T-cell (primary cell): ENCODE data around the gene CLPTM1L. TPM values are rescaled to one million over a fixed set of nuclear protein-coding genes. Genes with fewer than 3 reads are reported as not detected.
"Not testable (repeated sequence)": the region's sequence is repeated elsewhere in the genome, so short reads cannot be mapped to it uniquely, and the experiment has no call there.

Experiments
- ATAC-seq, 4 experiments: fragments of 200-7000 bp in 3 of 4; fragments of 150-1000 bp in 1 of 4; cut with Tn5 transposase; replicated peaks in 1 of 4; 1 replicate in 3 of 4; 2 replicates in 1 of 4; pipeline ENCODE4 v1.10.0; 2021; ENCODE audit warnings: moderate library complexity in 3 of 4, mild to moderate bottlenecking in 2 of 4, moderate number of reproducible peaks in 1 of 4
- CTCF ChIA-PET, 2 donors: fragments of 300-600 bp; sonication (Branson Sonifier 250); formaldehyde crosslinking; loops; one replicate each; lab custom pipeline; 2022; ENCODE audit warnings: antibody characterized with exemption in 2 of 2; lab: Charles Lee
- POLR2A ChIA-PET, 2 donors: fragments of 300-600 bp; sonication (Branson Sonifier 250); formaldehyde crosslinking; loops; one replicate each; lab custom pipeline; 2022; ENCODE audit warnings: antibody characterized with exemption in 2 of 2; lab: Charles Lee
- DNase-seq, 35 experiments: peaks; one replicate each; pipeline versions ENCODE4 v3.0.0 to v3.0.0-alpha.2; 2013 to 2023
- H3K27ac ChIP-seq: one replicate; pipeline ENCODE4 v1.5.1; 2013; ENCODE audit warnings: low read length
- H3K27me3 ChIP-seq, 2 experiments: replicated peaks in 1 of 2; 1 replicate in 1 of 2; 2 replicates in 1 of 2; pipeline versions ENCODE4 v1.6.1 to v1.7.0; 2013; ENCODE audit warnings: low read length in 1 of 2, mixed read lengths in 1 of 2; ENCODE audit not compliant: control insufficient read depth in 2 of 2, insufficient read depth in 2 of 2; ENCODE audit errors: extremely low read depth in 1 of 2
- H3K36me3 ChIP-seq, 2 donors: 1 replicate in 1 of 2; 2 replicates in 1 of 2; pipeline versions ENCODE4 v1.6.1 to v1.7.0; 2013; ENCODE audit warnings: low read length in 1 of 2; ENCODE audit not compliant: control insufficient read depth in 2 of 2, insufficient read depth in 1 of 2; ENCODE audit errors: extremely low read depth in 1 of 2
- H3K4me1 ChIP-seq, 2 experiments: 1 replicate in 1 of 2; 2 replicates in 1 of 2; pipeline versions ENCODE4 v1.6.1 to v1.7.0; 2013; ENCODE audit warnings: low read length in 2 of 2, mixed read lengths in 1 of 2; ENCODE audit not compliant: insufficient read depth in 2 of 2, control insufficient read depth in 1 of 2; ENCODE audit errors: extremely low read depth in 1 of 2
- H3K4me3 ChIP-seq, 2 donors: 1 replicate in 1 of 2; 2 replicates in 1 of 2; pipeline versions ENCODE4 v1.5.1 to v1.7.0; 2013; ENCODE audit warnings: mild to moderate bottlenecking in 2 of 2, low read length in 1 of 2, moderate library complexity in 1 of 2; ENCODE audit not compliant: control insufficient read depth in 1 of 2; ENCODE audit errors: extremely low read depth in 1 of 2
- H3K9me3 ChIP-seq: 2 replicates; pipeline ENCODE4 v1.7.0; 2013
- H3K27ac Mint-ChIP-seq, 2 donors: one replicate each; pipeline ENCODE4 v1.8.0; 2020 to 2021; ENCODE audit warnings: mild to moderate bottlenecking in 2 of 2, mixed read lengths in 2 of 2
- H3K27me3 Mint-ChIP-seq, 2 donors: one replicate each; pipeline ENCODE4 v1.8.0; 2021 to 2022; ENCODE audit warnings: mixed read lengths in 2 of 2
- H3K36me3 Mint-ChIP-seq: one replicate; pipeline ENCODE4 v1.8.0; 2021; ENCODE audit warnings: mixed read lengths
- H3K4me1 Mint-ChIP-seq, 3 donors: one replicate each; pipeline ENCODE4 v1.8.0; 2020 to 2022; ENCODE audit warnings: mixed read lengths in 3 of 3, mild to moderate bottlenecking in 1 of 3
- H3K4me3 Mint-ChIP-seq, 3 donors: one replicate each; pipeline ENCODE4 v1.8.0; 2020 to 2022; ENCODE audit warnings: mild to moderate bottlenecking in 3 of 3, mixed read lengths in 3 of 3, moderate library complexity in 3 of 3
- H3K9me3 Mint-ChIP-seq, 3 donors: one replicate each; pipeline ENCODE4 v1.8.0; 2020 to 2022; ENCODE audit warnings: mixed read lengths in 3 of 3
- WGBS: methylation state at CpG from one replicate; pipeline ENCODE4 v1.1.5; 2013; ENCODE audit warnings: missing lambda C conversion rate; ENCODE audit not compliant: insufficient coverage; 5-methylcytosine and 5-hydroxymethylcytosine counted together
- total RNA-seq, 35 experiments: library from RNA in 6 of 35; stranded (reverse) in 6 of 35; fragments of 120-200 nt in 1 of 35; gene quantifications; one replicate each; pipeline versions ENCODE4 v1.2.1 to v1.2.4 and lab custom pipeline; 2013 to 2026

The CLPTM1L gene
- total RNA-seq, 5 donors from 2014 or later (not counting 1 experiment from before 2014, with no cell fraction given), result 70.9 to 91.0 (median 82.1) TPM

GRCh38 chr5:1336749-1337488 lies 8.0 kb downstream of the CLPTM1L start:
- no peaks in the 10 kb centered on the region for H3K9me3 Mint-ChIP-seq
- H3K4me1 Mint-ChIP-seq, result peaks cover 20 to 28% (median 27%) of the 10 kb centered on the region in 3 donors
- peak overlapping the region in 1 of 2 donors; percentile 48 for H3K27ac Mint-ChIP-seq
- DNase-seq (no peak), ATAC-seq (no peak)
- H3K4me3 Mint-ChIP-seq, result peak overlapping the region in 1 of 3 donors; percentile 36
- ChIA-PET CTCF (no interaction called here), POLR2A (no interaction called here)
- H3K4me1 ChIP-seq, result peaks cover 2 to 24% of the 10 kb centered on the region in 2 experiments
- no peaks in the 10 kb centered on the region for H3K9me3 ChIP-seq
- WGBS, result 94% methylated on average over 12 of the region's 22 CpGs
- peaks cover 31 to 93% of the 10 kb centered on the region in 2 donors for H3K36me3 ChIP-seq
- no peak overlapping the region for H3K4me3 ChIP-seq
- H3K27me3 ChIP-seq, result peaks cover 0 to 2% of the 10 kb centered on the region in 2 experiments
- H3K27me3 Mint-ChIP-seq, result no peaks in the 10 kb centered on the region
- H3K36me3 Mint-ChIP-seq, result peaks cover 41% of the 10 kb centered on the region
- no peak overlapping the region for H3K27ac ChIP-seq

DNA sequence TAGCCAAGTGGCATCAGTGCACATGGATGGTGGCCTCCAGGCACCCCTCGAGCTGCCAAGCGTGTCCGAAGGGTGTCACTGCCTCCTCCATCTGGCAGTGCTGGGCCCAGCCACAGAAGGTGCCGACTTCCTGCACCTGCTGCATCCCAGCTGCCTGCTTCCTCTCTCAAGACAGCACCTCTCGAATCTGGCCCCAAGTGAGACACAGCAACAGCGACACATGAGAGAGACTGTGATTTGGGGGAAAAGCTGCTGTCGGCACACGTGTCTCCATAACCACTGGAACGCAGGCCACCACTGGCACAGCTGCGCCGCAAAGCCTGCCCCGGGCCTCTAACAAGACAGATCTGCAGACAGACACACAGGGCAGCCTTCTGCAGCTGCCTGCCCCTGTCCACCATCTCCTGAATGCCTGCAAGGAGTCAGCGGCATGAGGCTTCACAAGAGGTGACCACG lies 8.8 kb downstream of the CLPTM1L start:
- 66% methylated on average over 13 of the region's 14 CpGs for WGBS
- Histone ChIP-seq H3K27ac (no peak overlapping the region), H3K4me3 (no peak overlapping the region), H3K9me3 (no peaks in the 10 kb centered on the region), H3K27me3 (peaks cover 0 to 2% of the 10 kb centered on the region in 2 experiments), H3K4me1 (peaks cover 2 to 20% of the 10 kb centered on the region in 2 experiments), H3K36me3 (peaks cover 34 to 92% of the 10 kb centered on the region in 2 donors)
- POLR2A ChIA-PET, result no interaction called here
- H3K27me3 Mint-ChIP-seq, result no peaks in the 10 kb centered on the region
- no peaks in the 10 kb centered on the region for H3K9me3 Mint-ChIP-seq
- H3K4me3 Mint-ChIP-seq, result peak overlapping the region in 1 of 3 donors; percentile 36
- peaks cover 13 to 24% (median 19%) of the 10 kb centered on the region in 3 donors for H3K4me1 Mint-ChIP-seq
- H3K27ac Mint-ChIP-seq, result no peak overlapping the region
- ATAC-seq (peak in 1 of 4 experiments; percentile 31), DNase-seq (no peak)
- CTCF ChIA-PET, result no interaction called here
- H3K36me3 Mint-ChIP-seq, result peaks cover 37% of the 10 kb centered on the region

DNA sequence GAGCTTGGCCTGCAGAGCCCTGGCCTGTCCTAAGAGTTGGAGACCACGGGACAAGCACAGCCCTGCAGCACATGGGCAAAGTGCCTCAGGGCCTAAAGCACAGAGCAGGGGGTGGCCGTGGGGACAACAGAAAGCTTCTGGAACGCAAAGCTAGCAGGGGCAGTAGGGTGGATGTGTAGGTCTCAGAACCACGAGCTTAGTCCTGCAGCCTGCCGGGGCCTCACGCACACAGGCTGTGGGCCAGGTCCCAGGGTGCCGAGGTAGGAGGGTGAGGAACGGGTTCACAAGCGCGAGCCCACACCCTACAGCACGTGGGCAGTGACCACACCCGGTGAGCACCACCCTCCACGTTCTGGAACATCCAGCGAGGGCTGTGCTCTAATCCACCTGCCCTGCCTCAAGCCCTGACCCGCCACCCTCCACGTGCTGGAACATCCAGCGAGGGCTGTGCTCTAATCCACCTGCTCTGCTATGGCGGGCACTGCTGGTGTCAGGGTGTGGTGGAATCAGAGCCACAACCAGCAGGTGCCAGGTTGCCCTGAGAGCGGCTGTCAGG lies 9.3 kb downstream of the CLPTM1L start:
- Histone ChIP-seq H3K27ac (no peak overlapping the region), H3K4me3 (no peak overlapping the region), H3K36me3 (peaks cover 34 to 92% of the 10 kb centered on the region in 2 donors), H3K4me1 (peaks cover 2 to 19% of the 10 kb centered on the region in 2 experiments), H3K27me3 (peaks cover 0 to 2% of the 10 kb centered on the region in 2 experiments), H3K9me3 (no peaks in the 10 kb centered on the region)
- no peaks in the 10 kb centered on the region for H3K27me3 Mint-ChIP-seq
- no peak for DNase-seq
- no peaks in the 10 kb centered on the region for H3K9me3 Mint-ChIP-seq
- ChIA-PET CTCF (no interaction called here), POLR2A (interaction anchor here in 1 of 2 donors (0.5 kb wide), 1 partner anchor 208 kb away, joined by 3 read pairs; no protein-coding TSS in a partner anchor)
- H3K27ac Mint-ChIP-seq, result no peak overlapping the region
- H3K36me3 Mint-ChIP-seq, result peaks cover 38% of the 10 kb centered on the region
- no peak for ATAC-seq
- H3K4me3 Mint-ChIP-seq, result peak overlapping the region in 1 of 3 donors; percentile 36
- WGBS, result 88% methylated on average over 19 of the region's 19 CpGs
- peaks cover 10 to 20% (median 17%) of the 10 kb centered on the region in 3 donors for H3K4me1 Mint-ChIP-seq

GRCh38 chr5:1334831-1335539 lies 9.9 kb downstream of the CLPTM1L start:
- H3K27ac ChIP-seq, result no peak overlapping the region
- H3K9me3 ChIP-seq, result no peaks in the 10 kb centered on the region
- CTCF ChIA-PET, result no interaction called here
- H3K4me1 ChIP-seq, result peaks cover 2 to 19% of the 10 kb centered on the region in 2 experiments
- no peaks in the 10 kb centered on the region for H3K9me3 Mint-ChIP-seq
- WGBS, result 97% methylated on average over 31 of the region's 32 CpGs
- no peak for DNase-seq
- H3K27me3 ChIP-seq, result peaks cover 0 to 2% of the 10 kb centered on the region in 2 experiments
- peaks cover 38% of the 10 kb centered on the region for H3K36me3 Mint-ChIP-seq
- ATAC-seq, result no peak
- POLR2A ChIA-PET, result interaction anchor here (0.5 to 0.7 kb wide), 2 partner anchors 54 to 209 kb away, joined by 3 read pairs; no protein-coding TSS in a partner anchor
- no peak overlapping the region for H3K27ac Mint-ChIP-seq
- peaks cover 37 to 92% of the 10 kb centered on the region in 2 donors for H3K36me3 ChIP-seq
- no peaks in the 10 kb centered on the region for H3K27me3 Mint-ChIP-seq
- H3K4me1 Mint-ChIP-seq, result peaks cover 10 to 15% (median 13%) of the 10 kb centered on the region in 3 donors
- H3K4me3 Mint-ChIP-seq, result no peak overlapping the region
- H3K4me3 ChIP-seq, result no peak overlapping the region

GRCh38 chr5:1333986-1334385 lies 10.9 kb downstream of the CLPTM1L start:
- no peaks in the 10 kb centered on the region for H3K9me3 ChIP-seq
- POLR2A ChIA-PET, result interaction anchor here in 1 of 2 donors (0.7 kb wide), 1 partner anchor 53 kb away, joined by 3 read pairs; no protein-coding TSS in a partner anchor
- CTCF ChIA-PET, result no interaction called here
- Mint-ChIP-seq H3K27me3 (no peaks in the 10 kb centered on the region), H3K4me3 (no peak overlapping the region), H3K4me1 (peaks cover 11 to 15% (median 13%) of the 10 kb centered on the region in 3 donors), H3K36me3 (peaks cover 36% of the 10 kb centered on the region), H3K27ac (no peak overlapping the region), H3K9me3 (no peaks in the 10 kb centered on the region)
- H3K27me3 ChIP-seq, result peaks cover 0 to 2% of the 10 kb centered on the region in 2 experiments
- H3K36me3 ChIP-seq, result peaks cover 37 to 92% of the 10 kb centered on the region in 2 donors
- no peak overlapping the region for H3K27ac ChIP-seq
- H3K4me1 ChIP-seq, result peaks cover 2 to 17% of the 10 kb centered on the region in 2 experiments
- ATAC-seq (no peak), DNase-seq (no peak)
- no peak overlapping the region for H3K4me3 ChIP-seq
- 91% methylated on average over 10 of the region's 14 CpGs for WGBS

GRCh38 chr5:1333286-1333685 lies 11.6 kb downstream of the CLPTM1L start:
- POLR2A ChIA-PET, DNase-seq, H3K27ac Mint-ChIP-seq, H3K27me3 Mint-ChIP-seq, CTCF ChIA-PET, H3K9me3 ChIP-seq, H3K9me3 Mint-ChIP-seq, H3K27ac ChIP-seq, ATAC-seq, H3K27me3 ChIP-seq, H3K4me3 Mint-ChIP-seq, H3K4me3 ChIP-seq: not testable (repeated sequence)
- peaks cover 2 to 17% of the 10 kb centered on the region in 2 experiments for H3K4me1 ChIP-seq
- H3K36me3 ChIP-seq, result peaks cover 40 to 91% of the 10 kb centered on the region in 2 donors
- H3K36me3 Mint-ChIP-seq, result peaks cover 36% of the 10 kb centered on the region
- 100% methylated on average over 1 of the region's 5 CpGs for WGBS
- peaks cover 17 to 20% (median 18%) of the 10 kb centered on the region in 3 donors for H3K4me1 Mint-ChIP-seq
